Measurements from ENCODE around the gene CYLD.

The CYLD gene

GRCh38 chr16:50781043-50781442, 39.2 kb downstream of the CYLD start:
- DNase-seq (ENCODE audit: low read depth in 2 of 2) = no peak

- DNase-seq (ENCODE audit: low read depth in 2 of 2) = no peak
Measured at GRCh38 chr16:50781518-50781917, 39.6 kb downstream of the CYLD start.

- DNase-seq (ENCODE audit: low read depth in 2 of 2) = no peak
Measured at GRCh38 chr16:50789757-50790156, 47.9 kb downstream of the CYLD start.

GRCh38 chr16:50791522-50791921, 49.6 kb downstream of the CYLD start:
- DNase-seq (ENCODE audit: low read depth in 2 of 2) = no peak

- DNase-seq (ENCODE audit: low read depth in 2 of 2) = no peak
Measured at GRCh38 chr16:50796829-50797228, 54.9 kb downstream of the CYLD start.

DNA sequence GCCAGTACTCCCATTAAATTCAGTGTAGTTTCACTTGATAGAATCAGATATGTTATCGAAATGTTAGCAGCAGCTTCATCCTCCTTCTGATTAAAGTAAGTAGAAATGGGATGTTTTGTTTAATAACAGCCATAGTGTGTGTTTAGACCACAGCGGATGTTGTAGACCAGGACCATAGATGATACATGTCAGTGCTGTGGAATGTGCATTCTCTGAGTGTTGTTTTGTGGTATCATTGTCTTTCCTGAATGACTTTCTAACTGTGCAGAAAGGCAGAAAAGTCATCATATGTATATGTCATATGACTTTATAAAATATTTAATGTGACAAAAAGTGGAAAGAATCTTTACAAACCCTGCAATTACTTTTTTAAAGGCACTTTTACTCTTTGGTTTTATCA, 55.6 kb downstream of the CYLD start:
- no peak for DNase-seq (ENCODE audit: low read depth in 2 of 2)

DNA sequence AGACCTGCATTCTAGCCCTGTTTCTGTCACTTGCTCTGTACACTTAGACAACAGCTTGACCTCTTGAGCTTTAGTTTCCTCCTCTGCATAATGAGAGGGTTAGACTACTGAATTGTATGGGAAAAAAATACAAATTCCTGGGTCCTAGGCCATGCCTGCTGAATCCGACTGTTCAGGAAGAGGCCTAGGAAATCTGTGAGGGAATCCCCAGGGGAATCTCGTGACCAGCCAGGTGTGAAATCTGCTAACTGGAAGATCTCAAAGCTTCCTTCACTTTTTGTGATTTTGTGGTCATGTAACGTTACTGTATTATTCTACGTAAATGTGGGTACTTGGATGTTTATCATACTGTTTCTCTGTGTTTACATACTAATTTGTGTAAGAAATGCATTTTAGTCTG, 58.2 kb downstream of the CYLD start:
- no peak for DNase-seq (ENCODE audit: low read depth in 2 of 2)

- no peak for DNase-seq (ENCODE audit: low read depth in 2 of 2)
Measured at GRCh38 chr16:50801036-50801435, 59.1 kb downstream of the CYLD start.

DNA sequence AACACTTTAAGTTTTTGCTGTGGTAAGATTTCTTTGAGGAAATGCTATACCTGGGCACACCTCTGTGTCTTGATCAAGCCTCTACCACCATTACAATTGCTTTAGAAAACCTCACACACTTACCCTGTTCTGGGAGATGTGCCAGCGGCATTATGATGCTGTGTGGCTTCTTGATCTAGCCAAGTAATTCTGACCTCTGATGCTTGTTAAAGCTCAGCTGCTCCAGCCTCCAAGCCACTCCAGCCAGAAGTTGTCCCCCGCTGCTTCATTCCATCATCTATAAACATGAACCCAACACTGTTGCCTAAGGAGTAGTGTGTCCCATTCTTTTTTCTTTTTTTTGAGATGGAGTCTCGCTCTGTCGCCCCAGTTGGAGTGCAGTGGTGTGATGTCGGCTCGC, 60.1 kb downstream of the CYLD start:
- DNase-seq (ENCODE audit: low read depth in 2 of 2) = no peak

DNA sequence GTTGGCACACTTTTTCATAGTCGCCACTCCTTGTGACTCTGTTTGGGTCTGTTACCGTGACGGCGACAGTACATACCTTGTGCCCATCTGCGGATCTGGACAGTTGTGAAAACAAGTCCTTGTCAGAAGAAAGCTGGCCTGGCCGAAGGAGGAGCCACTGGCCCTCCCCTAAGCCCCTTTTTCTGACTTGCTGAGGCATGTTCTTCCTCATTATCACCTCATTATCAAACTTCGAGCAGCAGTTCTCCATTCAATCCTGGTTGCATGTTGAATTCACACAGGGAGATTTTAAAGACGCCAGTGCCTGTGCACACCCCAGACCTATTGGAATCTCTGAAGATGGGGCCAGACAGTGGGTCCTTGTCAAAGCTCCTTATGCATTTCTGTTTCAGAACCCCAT, 61.1 kb downstream of the CYLD start:
- DNase-seq (ENCODE audit: low read depth in 2 of 2) = no peak

- no peak for DNase-seq (ENCODE audit: low read depth in 2 of 2)
Measured at GRCh38 chr16:50804290-50804907, 62.5 kb downstream of the CYLD start.

GRCh38 chr16:50806099-50807062, 64.5 kb downstream of the CYLD start:
- DNase-seq (ENCODE audit: low read depth in 2 of 2) = peak; percentile 76 to 77

GRCh38 chr16:50808929-50809538, 67.1 kb downstream of the CYLD start:
- DNase-seq (ENCODE audit: low read depth in 2 of 2) = no peak

DNA sequence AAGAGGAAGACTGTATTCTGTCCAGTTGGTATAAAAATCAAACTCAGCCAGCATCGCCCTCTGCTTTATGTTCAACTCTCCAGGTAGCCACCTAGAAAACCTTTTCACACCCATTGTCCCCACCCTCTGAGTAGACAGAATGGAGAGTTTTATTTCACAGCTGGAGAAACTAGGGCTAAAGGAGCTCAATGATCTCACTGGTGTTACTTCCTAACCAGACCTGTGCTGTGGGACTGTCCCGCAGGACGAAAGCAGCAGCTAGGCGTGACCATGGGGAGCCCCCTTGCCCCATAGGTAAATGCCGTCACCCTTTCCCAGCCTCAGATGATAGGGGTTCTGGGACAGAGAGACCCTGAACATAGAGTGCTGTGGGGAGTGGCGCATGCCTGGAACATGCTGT, 67.7 kb downstream of the CYLD start:
- no peak for DNase-seq (ENCODE audit: low read depth in 2 of 2)

DNA sequence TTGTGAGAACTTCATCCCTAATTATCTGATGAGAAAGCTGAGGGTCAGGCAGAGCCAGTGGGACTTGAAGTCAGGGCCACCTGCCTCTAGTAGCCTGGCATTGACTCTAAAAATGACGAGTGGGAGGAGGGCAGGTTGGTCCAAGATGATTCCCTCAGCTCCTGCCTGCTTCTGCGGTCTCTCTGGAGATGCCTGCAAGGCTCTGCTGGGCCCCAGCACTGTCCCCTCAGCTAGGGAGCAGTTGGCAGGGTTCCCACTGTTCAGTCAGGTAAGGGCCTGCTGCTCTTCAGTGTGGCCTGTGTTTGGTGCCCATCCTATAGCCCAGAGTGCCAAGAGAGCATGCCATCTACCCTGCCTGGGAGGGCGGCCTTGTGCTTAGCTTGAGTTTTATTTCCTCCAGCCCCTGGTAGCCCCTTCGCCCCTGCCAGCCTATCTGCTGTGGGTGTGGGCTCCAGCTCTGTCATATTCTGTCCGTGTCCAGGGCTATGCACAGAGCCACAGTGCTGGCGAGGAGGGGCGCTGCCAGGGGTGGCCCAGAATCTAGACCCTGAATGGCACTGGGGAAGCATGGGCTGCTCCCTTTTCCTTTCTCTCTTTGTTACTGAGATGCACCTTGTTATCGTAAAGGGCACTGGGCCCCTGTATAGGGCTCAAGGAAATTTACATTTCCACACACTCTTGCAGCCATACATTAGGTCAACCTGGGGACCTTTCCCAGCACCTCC, 68.5 kb downstream of the CYLD start:
- DNase-seq (ENCODE audit: low read depth in 2 of 2) = no peak

GRCh38 chr16:50812046-50812445, 70.2 kb downstream of the CYLD start:
- no peak for DNase-seq (ENCODE audit: low read depth in 2 of 2)

GRCh38 chr16:50812876-50813466, 71.1 kb downstream of the CYLD start:
- DNase-seq (ENCODE audit: low read depth in 2 of 2) = no peak

DNA sequence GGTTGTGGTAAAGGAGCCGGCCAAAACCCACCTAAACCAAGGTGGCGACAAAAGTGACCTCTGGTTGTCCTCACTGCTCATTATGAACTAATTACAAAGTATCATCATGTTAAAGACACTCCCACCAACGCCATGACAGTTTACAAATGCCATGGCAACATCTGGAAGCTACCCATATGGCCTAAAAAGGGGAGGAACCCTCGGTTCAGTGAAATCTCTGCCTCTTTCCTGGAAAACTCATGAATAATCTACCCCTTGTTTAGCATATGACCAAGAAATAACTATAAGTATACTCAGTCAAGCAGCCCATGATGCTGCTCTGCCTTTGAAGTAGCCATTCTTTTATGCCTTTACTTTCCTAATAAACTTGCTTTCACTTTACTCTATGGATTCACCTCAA, 72.2 kb downstream of the CYLD start:
- DNase-seq (ENCODE audit: low read depth in 2 of 2) = no peak

- DNase-seq (ENCODE audit: low read depth in 2 of 2) = no peak
Measured at GRCh38 chr16:50814541-50814940, 72.7 kb downstream of the CYLD start.

DNA sequence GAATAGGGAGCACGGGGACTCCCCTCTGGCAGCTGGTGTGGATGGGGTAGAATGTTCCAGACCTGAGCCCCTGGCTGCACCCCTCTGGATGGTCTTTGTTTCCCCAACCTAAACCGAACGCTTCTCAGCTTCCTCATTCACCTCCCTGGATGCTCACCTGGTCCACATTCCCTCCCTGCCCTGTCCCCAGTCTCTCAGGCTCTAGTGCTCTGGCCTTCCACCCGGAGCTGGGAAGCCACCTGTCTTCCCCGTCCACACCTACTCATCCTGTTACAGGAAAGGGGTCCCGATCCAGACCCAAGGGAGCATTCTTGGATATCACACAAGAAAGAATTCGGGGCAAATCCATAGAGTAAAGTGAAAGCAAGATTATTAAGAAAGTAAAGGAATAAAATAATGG, 73.5 kb downstream of the CYLD start:
- no peak for DNase-seq (ENCODE audit: low read depth in 2 of 2)

GRCh38 chr16:50816901-50817555, 75.1 kb downstream of the CYLD start:
- no peak for DNase-seq (ENCODE audit: low read depth in 2 of 2)

Measured in activated CD4-positive, alpha-beta T cell treated with anti-CD3 and anti-CD28 coated beads for 24 hours (primary cell).